ENCODE data around the gene FGF14. TPM values are rescaled to one million over a fixed set of nuclear protein-coding genes. Genes with fewer than 3 reads are reported as not detected.

The FGF14 gene
- total RNA-seq, 2 experiments from 2014 or later, result not detected

DNA sequence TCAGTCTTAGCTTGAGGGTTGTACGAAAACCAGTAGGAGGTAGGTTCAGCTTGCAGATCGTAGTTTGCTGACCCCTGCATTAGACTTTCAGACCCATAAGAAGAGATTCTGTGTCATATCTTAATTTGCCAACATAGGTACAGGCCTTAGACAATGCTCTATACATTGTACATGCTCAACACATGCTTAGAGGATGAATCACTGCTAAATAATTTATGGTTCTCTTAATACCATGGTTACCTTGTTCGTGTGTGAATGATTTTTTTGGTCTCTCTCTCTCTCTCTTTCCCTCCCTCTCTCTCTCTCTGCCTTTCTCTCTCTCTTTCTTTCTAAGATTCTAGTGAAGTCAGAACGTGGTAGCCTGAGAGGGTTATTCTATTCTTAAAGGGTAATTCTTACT lies 112.2 kb downstream of the FGF14 start:
- CTCF ChIA-PET, result no interaction called here
- Mint-ChIP-seq H3K4me3 (no peak overlapping the region), H3K9me3 (ENCODE audit: low read depth) (no peaks in the 10 kb centered on the region), H3K36me3 (no peaks in the 10 kb centered on the region), H3K27ac (no peak overlapping the region), H3K4me1 (no peaks in the 10 kb centered on the region), H3K27me3 (no peaks in the 10 kb centered on the region)
- no peak for DNase-seq
- no peak for ATAC-seq

DNA sequence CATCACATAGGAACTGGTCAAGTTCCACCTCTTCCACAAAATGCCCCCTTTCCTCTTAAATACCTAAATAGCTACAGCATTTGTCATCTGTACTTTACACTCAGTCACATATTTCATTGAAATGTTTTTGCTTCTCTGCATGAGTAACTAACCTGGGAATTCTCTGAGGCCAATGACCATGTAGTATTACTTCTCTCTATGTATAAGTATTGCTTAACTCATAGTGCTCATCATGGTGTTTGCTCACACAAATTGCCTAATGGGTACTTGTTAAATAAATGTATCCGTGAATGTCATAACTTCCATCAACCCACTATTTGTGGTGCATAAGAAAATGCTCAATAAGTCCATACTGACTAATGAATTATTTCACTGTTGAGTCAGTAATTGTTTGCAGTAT lies 115.5 kb downstream of the FGF14 start:
- no peaks in the 10 kb centered on the region for H3K4me1 Mint-ChIP-seq
- H3K4me3 Mint-ChIP-seq, result no peak overlapping the region
- H3K9me3 Mint-ChIP-seq (ENCODE audit: low read depth), result no peaks in the 10 kb centered on the region
- H3K36me3 Mint-ChIP-seq, result no peaks in the 10 kb centered on the region
- CTCF ChIA-PET, result no interaction called here
- no peak for DNase-seq
- no peaks in the 10 kb centered on the region for H3K27me3 Mint-ChIP-seq
- H3K27ac Mint-ChIP-seq, result no peak overlapping the region
- no peak for ATAC-seq

DNA sequence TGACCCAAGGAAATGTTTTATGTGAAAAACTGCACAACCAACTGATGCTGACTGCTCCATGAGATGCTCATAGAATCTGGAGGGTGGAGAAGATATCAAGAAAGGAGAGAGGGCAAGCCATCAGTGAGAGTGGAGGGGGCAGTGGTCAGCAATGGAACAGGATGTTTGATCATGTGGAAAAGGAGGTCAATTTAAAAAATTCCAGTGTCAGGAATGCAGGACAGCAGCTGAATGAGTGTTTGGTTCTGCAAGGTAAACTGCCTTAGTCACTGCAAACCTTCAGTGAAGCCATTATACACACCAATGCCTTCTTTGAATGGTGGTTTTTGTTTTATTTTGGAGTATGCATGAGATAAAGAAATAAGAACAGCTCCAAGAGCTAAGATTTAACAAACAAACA lies 121.5 kb downstream of the FGF14 start:
- CTCF ChIA-PET, result no interaction called here
- H3K4me1 Mint-ChIP-seq, result no peaks in the 10 kb centered on the region

DNA sequence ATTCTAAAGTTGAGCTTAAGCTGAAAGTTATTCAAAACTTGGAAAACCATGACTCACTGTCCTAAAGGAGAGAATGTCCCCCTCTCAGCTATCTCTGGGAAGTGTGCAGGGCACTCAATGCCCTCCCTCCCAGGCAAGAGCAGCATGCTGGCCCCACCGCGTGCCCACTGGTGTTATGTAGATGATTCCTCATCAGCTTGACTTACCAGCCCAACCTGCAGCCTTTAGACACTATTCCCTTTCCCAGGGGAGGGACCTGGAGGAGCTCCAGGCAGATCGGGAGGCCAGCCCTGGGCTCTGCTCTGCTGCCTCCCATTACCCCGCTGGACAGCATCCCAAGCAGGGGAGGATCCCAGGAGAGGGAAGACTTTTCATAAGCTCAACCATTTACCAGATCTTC lies 124.6 kb downstream of the FGF14 start:
- Mint-ChIP-seq H3K27me3 (no peaks in the 10 kb centered on the region), H3K4me1 (no peaks in the 10 kb centered on the region), H3K9me3 (ENCODE audit: low read depth) (no peaks in the 10 kb centered on the region), H3K4me3 (no peak overlapping the region), H3K27ac (no peak overlapping the region), H3K36me3 (no peaks in the 10 kb centered on the region)
- DNase-seq, result no peak
- CTCF ChIA-PET, result no interaction called here
- no peak for ATAC-seq

More for the DNA sequence above, 121.5 kb downstream of the FGF14 start:
- ATAC-seq, result no peak
- H3K27me3 Mint-ChIP-seq, result no peaks in the 10 kb centered on the region
- H3K9me3 Mint-ChIP-seq (ENCODE audit: low read depth), result no peaks in the 10 kb centered on the region
- H3K4me3 Mint-ChIP-seq, result no peak overlapping the region
- DNase-seq, result no peak
- no peak overlapping the region for H3K27ac Mint-ChIP-seq
- no peaks in the 10 kb centered on the region for H3K36me3 Mint-ChIP-seq

DNA sequence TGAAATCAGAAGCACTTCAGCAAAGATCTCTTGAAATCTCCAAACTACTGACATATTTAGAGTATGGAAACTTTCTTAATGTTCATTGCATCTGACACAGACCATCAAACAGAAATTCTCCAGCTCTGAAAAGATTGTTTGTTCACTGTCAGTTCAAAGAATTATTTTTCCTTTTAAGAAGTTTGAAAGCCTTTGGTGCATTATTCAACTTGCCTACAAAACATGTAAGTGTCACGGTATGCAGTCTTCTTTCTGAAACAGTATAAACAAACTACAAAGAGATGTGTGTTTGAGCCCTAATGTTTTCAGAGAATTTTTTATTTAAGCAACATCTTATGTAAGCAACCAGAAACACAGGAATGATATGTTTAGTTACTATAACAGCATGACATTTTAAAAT lies 125.4 kb downstream of the FGF14 start:
- H3K4me3 Mint-ChIP-seq, result no peak overlapping the region
- no peak overlapping the region for H3K27ac Mint-ChIP-seq
- no peaks in the 10 kb centered on the region for H3K36me3 Mint-ChIP-seq
- DNase-seq (no peak), ATAC-seq (no peak)
- H3K27me3 Mint-ChIP-seq, result no peaks in the 10 kb centered on the region
- no peaks in the 10 kb centered on the region for H3K4me1 Mint-ChIP-seq
- CTCF ChIA-PET, result no interaction called here
- H3K9me3 Mint-ChIP-seq (ENCODE audit: low read depth), result no peaks in the 10 kb centered on the region

DNA sequence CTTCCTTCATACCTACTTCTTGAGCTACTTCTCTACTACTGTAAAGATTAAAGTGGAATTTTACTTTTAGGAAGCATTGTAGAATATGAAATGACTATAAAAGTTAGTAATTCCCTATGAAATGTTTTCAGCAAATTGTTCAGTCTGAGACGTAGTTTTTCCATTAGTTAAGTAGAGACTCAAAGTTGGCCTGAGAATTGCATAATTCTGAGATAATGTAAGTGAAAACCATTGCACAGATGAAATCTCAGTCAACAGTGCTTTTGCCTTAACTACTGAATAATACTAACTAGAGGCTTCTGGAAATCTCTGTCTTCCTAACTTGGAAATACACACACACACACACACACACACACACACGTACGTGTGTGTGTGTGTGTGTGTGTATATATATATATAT lies 125.9 kb downstream of the FGF14 start:
- Mint-ChIP-seq H3K9me3 (ENCODE audit: low read depth) (no peaks in the 10 kb centered on the region), H3K4me3 (no peak overlapping the region), H3K27me3 (no peaks in the 10 kb centered on the region), H3K27ac (no peak overlapping the region), H3K36me3 (no peaks in the 10 kb centered on the region), H3K4me1 (no peaks in the 10 kb centered on the region)
- ATAC-seq (no peak), DNase-seq (no peak)
- CTCF ChIA-PET, result no interaction called here

DNA sequence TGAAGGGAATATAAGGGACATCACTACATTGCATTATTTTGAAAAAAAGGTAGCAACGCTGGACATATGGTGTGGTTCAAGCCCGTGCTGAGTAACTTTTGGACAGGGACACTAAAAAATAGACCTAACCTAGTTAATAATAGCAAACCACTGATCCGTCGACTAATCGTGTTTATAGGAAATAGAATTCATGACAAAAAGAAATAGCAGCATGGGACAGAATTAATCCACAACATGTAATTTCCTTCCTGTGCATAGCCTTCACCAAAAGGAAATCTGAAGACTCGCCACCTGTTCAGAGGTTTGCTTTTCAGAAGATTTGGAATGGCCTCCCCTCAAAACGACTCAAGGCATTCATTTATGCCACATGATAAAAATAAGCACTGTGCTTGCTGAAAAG lies 128.7 kb downstream of the FGF14 start:
- CTCF ChIA-PET, result no interaction called here
- Mint-ChIP-seq H3K4me1 (no peaks in the 10 kb centered on the region), H3K36me3 (no peaks in the 10 kb centered on the region), H3K9me3 (ENCODE audit: low read depth) (no peaks in the 10 kb centered on the region), H3K4me3 (no peak overlapping the region), H3K27ac (no peak overlapping the region), H3K27me3 (no peaks in the 10 kb centered on the region)
- ATAC-seq (no peak), DNase-seq (no peak)

DNA sequence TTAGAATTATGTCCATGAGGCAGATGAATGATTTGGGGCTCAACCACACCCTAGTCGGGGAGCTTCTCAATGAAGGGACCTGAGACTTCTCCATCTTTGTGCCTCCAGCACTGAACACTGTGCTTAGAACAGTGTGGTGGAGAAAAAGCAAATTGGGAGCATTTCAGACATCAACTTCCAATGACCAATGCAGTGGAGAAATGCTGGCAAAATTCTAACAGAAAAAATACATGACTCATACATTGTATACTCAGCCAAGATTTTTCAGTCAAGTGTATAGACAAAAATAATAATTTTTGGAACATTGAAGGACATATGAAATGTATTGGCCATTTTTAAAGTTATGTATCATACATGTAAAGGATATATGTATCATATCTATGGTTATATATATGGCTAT lies 134.7 kb downstream of the FGF14 start:
- Mint-ChIP-seq H3K4me3 (no peak overlapping the region), H3K27ac (no peak overlapping the region), H3K9me3 (ENCODE audit: low read depth) (no peaks in the 10 kb centered on the region), H3K36me3 (no peaks in the 10 kb centered on the region), H3K27me3 (peaks cover 2% of the 10 kb centered on the region), H3K4me1 (no peaks in the 10 kb centered on the region)
- CTCF ChIA-PET, result no interaction called here
- ATAC-seq (no peak), DNase-seq (no peak)

DNA sequence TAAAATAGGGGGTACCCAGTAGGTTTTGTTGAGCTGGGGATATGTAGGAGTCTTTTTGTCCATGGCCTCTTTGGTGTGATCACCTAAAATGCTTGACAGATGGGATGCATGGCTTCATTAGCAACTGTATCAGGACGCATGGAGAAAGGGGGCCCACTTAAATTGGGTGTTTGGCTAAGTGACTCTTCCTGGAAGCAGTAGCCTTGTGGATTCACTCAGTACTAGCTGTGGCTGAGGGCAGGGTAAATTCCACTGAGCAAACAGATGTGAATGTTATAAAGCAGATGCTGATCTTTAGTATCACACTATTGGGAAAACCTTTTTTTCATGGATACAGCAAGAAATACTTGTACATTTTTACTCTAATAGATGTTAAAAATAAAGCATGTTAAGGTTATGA lies 140.0 kb downstream of the FGF14 start:
- no peaks in the 10 kb centered on the region for H3K4me1 Mint-ChIP-seq
- H3K4me3 Mint-ChIP-seq, result no peak overlapping the region
- H3K9me3 Mint-ChIP-seq (ENCODE audit: low read depth), result no peaks in the 10 kb centered on the region
- H3K27me3 Mint-ChIP-seq, result peaks cover 2% of the 10 kb centered on the region
- H3K36me3 Mint-ChIP-seq, result no peaks in the 10 kb centered on the region
- H3K27ac Mint-ChIP-seq, result no peak overlapping the region
- DNase-seq (no peak), ATAC-seq (no peak)
- CTCF ChIA-PET, result no interaction called here

DNA sequence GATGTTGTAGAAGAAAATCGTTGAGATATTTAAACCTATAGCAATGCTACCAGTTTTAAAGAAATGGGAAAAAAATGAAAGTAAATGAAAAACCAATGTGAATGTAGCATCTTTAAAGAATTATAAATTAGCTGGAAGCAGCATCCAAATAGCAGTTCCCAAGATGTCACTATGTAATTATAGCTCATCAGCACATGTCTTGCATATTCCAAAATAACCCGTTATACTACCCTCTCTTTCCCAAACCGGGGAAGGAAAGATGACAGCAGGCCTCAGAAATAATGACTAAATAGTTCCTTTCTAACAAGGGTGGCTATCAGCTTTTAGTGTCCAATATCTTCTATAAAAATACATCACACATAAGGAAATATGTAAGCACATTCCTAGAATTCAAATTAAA lies 140.5 kb downstream of the FGF14 start:
- DNase-seq (no peak), ATAC-seq (no peak)
- no peaks in the 10 kb centered on the region for H3K9me3 Mint-ChIP-seq (ENCODE audit: low read depth)
- H3K36me3 Mint-ChIP-seq, result no peaks in the 10 kb centered on the region
- H3K27ac Mint-ChIP-seq, result no peak overlapping the region
- H3K4me3 Mint-ChIP-seq, result no peak overlapping the region
- peaks cover 2% of the 10 kb centered on the region for H3K27me3 Mint-ChIP-seq
- H3K4me1 Mint-ChIP-seq, result no peaks in the 10 kb centered on the region
- CTCF ChIA-PET, result no interaction called here

DNA sequence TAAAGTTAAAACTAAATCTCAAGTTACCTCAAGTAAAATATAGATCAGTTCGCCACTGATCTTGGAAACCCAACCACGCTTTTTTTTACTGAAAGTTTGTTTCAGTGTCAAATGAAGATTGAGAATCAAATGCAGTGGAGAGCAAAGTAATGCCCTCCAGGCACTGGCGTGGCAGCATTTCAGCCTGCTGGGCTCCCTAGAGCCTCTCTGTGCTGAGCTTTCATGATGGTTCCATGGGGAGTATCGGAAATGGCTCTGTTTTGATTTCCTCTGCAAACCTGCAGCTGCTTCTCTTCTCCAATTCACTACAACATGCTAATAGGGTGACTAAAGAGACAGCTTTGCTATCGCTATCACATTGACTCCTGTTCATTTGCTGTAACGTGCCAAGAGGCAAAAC lies 141.6 kb downstream of the FGF14 start:
- H3K36me3 Mint-ChIP-seq, result no peaks in the 10 kb centered on the region
- H3K27me3 Mint-ChIP-seq, result peaks cover 2% of the 10 kb centered on the region
- CTCF ChIA-PET, result no interaction called here
- DNase-seq (no peak), ATAC-seq (no peak)
- H3K4me3 Mint-ChIP-seq, result no peak overlapping the region
- no peaks in the 10 kb centered on the region for H3K9me3 Mint-ChIP-seq (ENCODE audit: low read depth)
- H3K4me1 Mint-ChIP-seq, result no peaks in the 10 kb centered on the region
- H3K27ac Mint-ChIP-seq, result no peak overlapping the region

DNA sequence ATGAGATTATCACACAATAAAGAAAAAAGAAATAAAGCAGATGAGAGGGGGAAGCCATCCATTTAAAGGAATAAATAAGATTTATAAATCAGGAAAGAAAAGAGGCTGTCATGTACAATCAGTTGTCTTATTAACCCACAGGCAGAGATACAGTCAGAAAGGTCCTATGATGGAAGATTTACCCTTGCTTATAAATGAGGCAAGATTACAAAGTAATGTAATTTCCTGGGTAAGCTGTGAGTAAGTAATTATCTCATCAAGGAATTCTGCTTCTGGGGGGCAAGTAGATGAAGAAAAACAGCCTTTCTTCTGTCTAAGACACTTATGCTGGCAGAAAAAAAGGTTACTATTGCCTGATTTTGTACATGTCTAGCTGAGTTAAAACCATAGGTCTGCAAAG lies 146.4 kb downstream of the FGF14 start:
- Mint-ChIP-seq H3K27ac (no peak overlapping the region), H3K27me3 (no peaks in the 10 kb centered on the region), H3K36me3 (no peaks in the 10 kb centered on the region), H3K4me3 (no peak overlapping the region), H3K9me3 (ENCODE audit: low read depth) (no peaks in the 10 kb centered on the region), H3K4me1 (no peaks in the 10 kb centered on the region)
- ATAC-seq (no peak), DNase-seq (no peak)
- CTCF ChIA-PET, result no interaction called here

DNA sequence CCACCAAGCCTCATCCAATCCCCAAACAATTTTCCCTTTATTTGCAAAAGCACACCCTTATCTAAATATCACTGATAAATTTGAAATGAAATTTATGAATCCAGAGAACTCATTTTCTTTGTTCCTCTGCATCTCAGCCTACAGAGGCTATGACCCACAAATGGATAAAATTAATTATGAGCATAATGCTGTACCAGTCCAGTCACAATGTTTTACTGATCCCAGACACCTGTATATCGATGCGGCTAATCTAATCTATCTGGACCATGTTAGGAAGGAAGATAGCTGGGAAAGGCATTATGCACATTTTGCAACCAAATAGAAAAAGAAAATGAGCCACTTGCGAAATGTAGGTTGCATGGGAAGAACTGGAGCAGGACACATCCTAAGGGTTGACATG lies 150.0 kb downstream of the FGF14 start:
- DNase-seq (no peak), ATAC-seq (no peak)
- CTCF ChIA-PET, result no interaction called here
- no peaks in the 10 kb centered on the region for H3K36me3 Mint-ChIP-seq
- no peak overlapping the region for H3K27ac Mint-ChIP-seq
- no peaks in the 10 kb centered on the region for H3K4me1 Mint-ChIP-seq
- no peaks in the 10 kb centered on the region for H3K27me3 Mint-ChIP-seq
- H3K4me3 Mint-ChIP-seq, result no peak overlapping the region
- no peaks in the 10 kb centered on the region for H3K9me3 Mint-ChIP-seq (ENCODE audit: low read depth)

DNA sequence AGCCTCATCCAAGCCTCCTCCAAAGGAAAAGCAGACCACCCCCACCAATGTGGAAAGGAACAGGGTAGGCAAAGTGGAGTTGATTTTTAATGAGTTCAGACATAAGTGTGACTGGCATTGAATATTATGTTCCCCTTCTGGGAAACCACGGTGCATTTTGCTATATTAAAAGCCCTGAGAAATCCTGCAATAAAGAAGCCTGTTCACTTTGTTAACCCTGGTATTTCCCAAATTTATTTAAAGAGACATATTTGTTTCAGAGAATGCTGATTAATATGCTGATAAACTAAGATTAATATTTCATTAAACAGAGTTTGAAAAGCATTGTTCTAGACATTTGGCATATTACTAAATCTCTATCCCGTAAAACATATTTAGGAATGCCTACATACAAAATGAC lies 151.4 kb downstream of the FGF14 start:
- no peaks in the 10 kb centered on the region for H3K27me3 Mint-ChIP-seq
- no peak for DNase-seq
- CTCF ChIA-PET, result no interaction called here
- H3K36me3 Mint-ChIP-seq, result no peaks in the 10 kb centered on the region
- H3K27ac Mint-ChIP-seq, result no peak overlapping the region
- no peak for ATAC-seq
- H3K4me3 Mint-ChIP-seq, result no peak overlapping the region
- H3K4me1 Mint-ChIP-seq, result no peaks in the 10 kb centered on the region
- H3K9me3 Mint-ChIP-seq (ENCODE audit: low read depth), result no peaks in the 10 kb centered on the region

DNA sequence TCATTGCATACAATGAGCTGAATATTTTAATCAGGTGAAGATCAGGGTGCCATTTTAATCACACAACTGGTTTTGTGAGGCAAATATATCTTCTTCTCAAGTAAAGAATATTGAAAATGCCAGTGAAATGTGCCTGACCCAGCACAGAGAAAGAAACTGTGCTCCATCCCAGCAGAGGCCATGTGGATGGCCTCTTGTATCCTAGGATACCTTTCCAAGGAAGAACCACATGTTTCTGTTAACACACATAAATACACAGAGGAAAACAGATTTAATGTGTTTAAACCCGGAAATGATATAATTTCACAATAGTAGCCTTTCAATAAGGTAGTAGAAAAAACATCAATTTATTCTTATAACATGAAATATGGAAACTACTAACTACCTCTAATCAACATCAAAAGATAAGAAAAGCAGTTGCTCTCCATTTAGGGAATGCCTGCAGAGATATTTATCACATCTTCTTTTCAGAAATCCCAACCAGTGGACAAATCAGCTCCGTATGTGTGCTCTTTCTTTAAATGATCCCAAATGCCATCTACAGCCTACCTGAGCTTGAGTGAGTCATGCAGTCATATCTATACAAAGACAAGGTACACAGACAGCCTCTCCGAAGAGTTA lies 157.1 kb downstream of the FGF14 start:
- H3K4me1 Mint-ChIP-seq, result no peaks in the 10 kb centered on the region
- H3K27me3 Mint-ChIP-seq, result no peaks in the 10 kb centered on the region
- H3K36me3 Mint-ChIP-seq, result no peaks in the 10 kb centered on the region
- CTCF ChIA-PET, result no interaction called here
- no peak overlapping the region for H3K27ac Mint-ChIP-seq
- no peaks in the 10 kb centered on the region for H3K9me3 Mint-ChIP-seq (ENCODE audit: low read depth)
- no peak for DNase-seq
- H3K4me3 Mint-ChIP-seq, result no peak overlapping the region
- no peak for ATAC-seq
